ENCODE results near the gene ZNRF1. TPM values are rescaled to one million over a fixed set of nuclear protein-coding genes. Genes with fewer than 3 reads are reported as not detected.

Gene ZNRF1
- polyA plus RNA-seq (2012; ENCODE audit: insufficient read length, low read depth), result 5.8 TPM

DNA sequence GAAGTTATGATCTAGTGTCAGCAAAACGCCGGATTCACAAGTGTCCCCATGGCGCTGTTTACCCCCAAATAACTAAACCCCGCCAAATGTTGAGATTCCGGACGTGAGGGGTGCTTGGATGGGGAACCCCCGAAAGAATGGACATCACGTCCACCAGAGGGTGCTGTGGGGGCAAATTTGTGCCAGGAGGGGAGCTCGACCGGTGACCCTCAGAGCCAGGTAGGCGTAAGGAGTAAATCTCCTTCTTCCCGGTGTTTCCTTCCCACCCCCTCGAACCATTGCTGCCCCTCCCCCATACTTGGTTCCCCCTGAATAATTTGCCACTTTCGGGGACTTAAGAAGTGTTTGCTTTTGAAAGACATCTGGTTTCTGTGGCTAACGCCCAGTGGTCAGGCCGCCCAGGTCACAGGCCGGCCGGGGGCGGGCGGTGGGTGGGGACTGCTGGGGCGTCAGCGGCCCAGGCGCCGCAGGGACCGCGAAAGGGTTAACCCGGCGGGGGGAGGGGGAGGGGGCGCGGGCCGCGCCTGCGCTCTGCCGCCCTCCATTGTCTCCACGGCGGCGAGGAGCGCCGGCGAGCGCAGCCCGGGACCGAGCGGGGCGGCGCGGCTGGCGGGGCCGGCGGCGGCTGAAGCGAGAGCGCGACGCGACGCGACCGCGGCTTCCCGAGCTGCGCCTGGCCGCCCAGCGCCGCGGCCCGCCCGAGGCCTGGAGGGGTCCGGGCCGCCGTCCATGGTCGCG is at the start of gene ZNRF1:
ZNRF1 (plus strand) TSS at position 544 of the 738 bp plus-strand sequence. CDS start 648 bp downstream, outside the sequence.
- TF ChIP-seq TAF1 (IDR thresholded peaks at IDR 0.05; ENCODE audit: borderline replicate concordance, insufficient read depth, low read length) (no peak; the same call in 1 of the 2 replicates), POLR2AphosphoS5 (IDR thresholded peaks at IDR 0.05; ENCODE audit: low read depth, low read length) (no peak), SIN3A (IDR thresholded peaks at IDR 0.05; ENCODE audit: borderline replicate concordance, insufficient read depth, low read length) (no peak)
- TF ChIP-seq, protein P1, sequence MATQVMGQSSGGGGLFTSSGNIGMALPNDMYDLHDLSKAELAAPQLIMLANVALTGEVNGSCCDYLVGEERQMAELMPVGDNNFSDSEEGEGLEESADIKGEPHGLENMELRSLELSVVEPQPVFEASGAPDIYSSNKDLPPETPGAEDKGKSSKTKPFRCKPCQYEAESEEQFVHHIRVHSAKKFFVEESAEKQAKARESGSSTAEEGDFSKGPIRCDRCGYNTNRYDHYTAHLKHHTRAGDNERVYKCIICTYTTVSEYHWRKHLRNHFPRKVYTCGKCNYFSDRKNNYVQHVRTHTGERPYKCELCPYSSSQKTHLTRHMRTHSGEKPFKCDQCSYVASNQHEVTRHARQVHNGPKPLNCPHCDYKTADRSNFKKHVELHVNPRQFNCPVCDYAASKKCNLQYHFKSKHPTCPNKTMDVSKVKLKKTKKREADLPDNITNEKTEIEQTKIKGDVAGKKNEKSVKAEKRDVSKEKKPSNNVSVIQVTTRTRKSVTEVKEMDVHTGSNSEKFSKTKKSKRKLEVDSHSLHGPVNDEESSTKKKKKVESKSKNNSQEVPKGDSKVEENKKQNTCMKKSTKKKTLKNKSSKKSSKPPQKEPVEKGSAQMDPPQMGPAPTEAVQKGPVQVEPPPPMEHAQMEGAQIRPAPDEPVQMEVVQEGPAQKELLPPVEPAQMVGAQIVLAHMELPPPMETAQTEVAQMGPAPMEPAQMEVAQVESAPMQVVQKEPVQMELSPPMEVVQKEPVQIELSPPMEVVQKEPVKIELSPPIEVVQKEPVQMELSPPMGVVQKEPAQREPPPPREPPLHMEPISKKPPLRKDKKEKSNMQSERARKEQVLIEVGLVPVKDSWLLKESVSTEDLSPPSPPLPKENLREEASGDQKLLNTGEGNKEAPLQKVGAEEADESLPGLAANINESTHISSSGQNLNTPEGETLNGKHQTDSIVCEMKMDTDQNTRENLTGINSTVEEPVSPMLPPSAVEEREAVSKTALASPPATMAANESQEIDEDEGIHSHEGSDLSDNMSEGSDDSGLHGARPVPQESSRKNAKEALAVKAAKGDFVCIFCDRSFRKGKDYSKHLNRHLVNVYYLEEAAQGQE (IDR thresholded peaks at IDR 0.05; ENCODE audit: insufficient read depth in 1 of 2, low read depth in 2 of 2, low read length in 2 of 2), result no peak

DNA sequence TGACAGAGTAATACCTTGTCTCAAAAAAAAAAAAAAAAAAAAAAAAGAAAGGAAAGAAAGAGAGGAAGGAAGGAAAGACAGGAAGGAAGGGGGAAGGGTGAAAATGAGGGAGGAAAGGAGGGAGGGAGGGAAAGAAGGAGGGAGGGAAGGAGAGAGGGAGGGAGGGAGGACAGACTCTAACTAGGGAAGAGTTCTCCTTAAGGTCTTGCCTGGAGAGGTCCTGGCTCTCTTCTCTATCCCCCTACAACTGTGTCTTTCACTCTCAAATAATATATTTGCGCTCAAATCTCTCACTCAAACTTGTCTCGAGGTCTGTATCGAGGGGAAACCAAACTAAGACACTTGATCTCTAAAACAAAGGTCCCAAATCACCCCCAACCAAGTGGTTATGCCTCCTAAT is 49.5 kb upstream of the ZNRF1 start:
- TF ChIP-seq FOXP2 (optimal IDR thresholded peaks at IDR 0.05; ENCODE audit: borderline replicate concordance, extremely low read depth, extremely low read length, insufficient read depth), result no peak
- TF ChIP-seq TAF1 (IDR thresholded peaks at IDR 0.05; ENCODE audit: borderline replicate concordance, insufficient read depth, low read length), result no peak
- TF ChIP-seq, protein P1 (IDR thresholded peaks at IDR 0.05; ENCODE audit: insufficient read depth in 1 of 2, low read depth in 2 of 2, low read length in 2 of 2), result no peak
- TF ChIP-seq SIN3A (IDR thresholded peaks at IDR 0.05; ENCODE audit: borderline replicate concordance, insufficient read depth, low read length), result no peak
- no peak for TF ChIP-seq POLR2AphosphoS5 (IDR thresholded peaks at IDR 0.05; ENCODE audit: low read depth, low read length)

DNA sequence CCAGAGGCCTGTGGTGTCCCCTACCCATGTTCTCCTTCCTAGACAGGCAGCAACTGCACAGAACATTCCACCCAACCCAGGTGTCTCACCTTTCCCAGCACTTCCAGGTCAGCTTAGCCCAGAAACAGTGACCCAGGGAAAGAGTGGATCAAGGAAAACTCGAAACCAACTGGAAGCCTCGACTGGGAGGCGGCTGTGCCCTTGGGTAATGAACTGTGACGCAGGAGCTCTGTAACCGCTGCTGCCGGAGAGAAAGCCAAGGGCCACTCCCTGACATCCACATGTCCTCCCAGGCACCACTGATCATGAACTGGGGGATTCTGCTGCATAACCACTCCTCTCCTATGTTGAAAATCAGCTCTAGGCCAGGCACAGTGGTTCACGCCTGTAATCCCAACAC is 48.3 kb upstream of the ZNRF1 start:
- TF ChIP-seq SIN3A (IDR thresholded peaks at IDR 0.05; ENCODE audit: borderline replicate concordance, insufficient read depth, low read length) (no peak), FOXP2 (optimal IDR thresholded peaks at IDR 0.05; ENCODE audit: borderline replicate concordance, extremely low read depth, extremely low read length, insufficient read depth) (no peak), POLR2AphosphoS5 (IDR thresholded peaks at IDR 0.05; ENCODE audit: low read depth, low read length) (no peak), TAF1 (IDR thresholded peaks at IDR 0.05; ENCODE audit: borderline replicate concordance, insufficient read depth, low read length) (no peak)

DNA sequence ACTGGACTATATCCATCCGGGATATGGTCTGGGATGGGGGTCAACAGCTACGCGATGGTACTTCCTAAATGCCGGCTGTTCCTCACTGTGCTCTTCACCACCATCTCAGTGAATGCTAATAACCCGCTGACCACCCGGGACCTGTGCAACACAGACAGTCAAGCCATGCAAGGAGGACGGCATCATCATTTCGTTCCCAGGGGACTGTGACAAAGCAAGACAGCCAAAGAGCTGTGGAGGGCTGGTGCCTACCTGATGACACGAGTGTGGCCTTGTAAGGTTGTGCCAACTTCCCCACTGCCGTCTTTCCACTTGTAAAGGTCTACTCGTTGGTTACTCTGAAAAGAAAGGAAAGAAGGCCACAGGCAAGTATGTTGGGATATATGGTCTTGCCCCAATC is 47.6 kb upstream of the ZNRF1 start:
- no peak for TF ChIP-seq SIN3A (IDR thresholded peaks at IDR 0.05; ENCODE audit: borderline replicate concordance, insufficient read depth, low read length)
- no peak for TF ChIP-seq POLR2AphosphoS5 (IDR thresholded peaks at IDR 0.05; ENCODE audit: low read depth, low read length)
- no peak for TF ChIP-seq FOXP2 (optimal IDR thresholded peaks at IDR 0.05; ENCODE audit: borderline replicate concordance, extremely low read depth, extremely low read length, insufficient read depth)
- no peak for TF ChIP-seq TAF1 (IDR thresholded peaks at IDR 0.05; ENCODE audit: borderline replicate concordance, insufficient read depth, low read length)

DNA sequence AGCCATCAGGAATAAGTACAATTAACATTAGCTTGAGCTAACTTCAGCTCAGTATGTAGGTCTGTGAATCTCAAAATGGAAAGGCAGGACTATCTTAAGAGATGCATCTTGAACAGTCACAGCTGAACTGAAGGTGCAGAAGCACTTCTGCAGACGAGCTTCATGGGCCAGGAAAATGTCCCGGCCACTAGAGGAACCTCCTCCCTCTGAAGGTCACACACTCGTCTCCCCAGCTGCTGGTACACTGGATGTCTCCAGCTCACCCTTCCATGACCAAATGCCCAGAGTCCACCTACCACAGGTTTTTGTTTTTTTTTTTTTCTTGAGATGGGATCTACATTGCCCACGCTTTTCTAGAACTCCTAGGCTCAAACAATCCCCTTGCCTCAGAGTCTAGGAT is 47.1 kb upstream of the ZNRF1 start:
- no peak for TF ChIP-seq SIN3A (IDR thresholded peaks at IDR 0.05; ENCODE audit: borderline replicate concordance, insufficient read depth, low read length)
- TF ChIP-seq FOXP2 (optimal IDR thresholded peaks at IDR 0.05; ENCODE audit: borderline replicate concordance, extremely low read depth, extremely low read length, insufficient read depth), result no peak
- no peak for TF ChIP-seq TAF1 (IDR thresholded peaks at IDR 0.05; ENCODE audit: borderline replicate concordance, insufficient read depth, low read length)
- no peak for TF ChIP-seq POLR2AphosphoS5 (IDR thresholded peaks at IDR 0.05; ENCODE audit: low read depth, low read length)
- TF ChIP-seq, protein P1 (IDR thresholded peaks at IDR 0.05; ENCODE audit: insufficient read depth in 1 of 2, low read depth in 2 of 2, low read length in 2 of 2), result no peak

DNA sequence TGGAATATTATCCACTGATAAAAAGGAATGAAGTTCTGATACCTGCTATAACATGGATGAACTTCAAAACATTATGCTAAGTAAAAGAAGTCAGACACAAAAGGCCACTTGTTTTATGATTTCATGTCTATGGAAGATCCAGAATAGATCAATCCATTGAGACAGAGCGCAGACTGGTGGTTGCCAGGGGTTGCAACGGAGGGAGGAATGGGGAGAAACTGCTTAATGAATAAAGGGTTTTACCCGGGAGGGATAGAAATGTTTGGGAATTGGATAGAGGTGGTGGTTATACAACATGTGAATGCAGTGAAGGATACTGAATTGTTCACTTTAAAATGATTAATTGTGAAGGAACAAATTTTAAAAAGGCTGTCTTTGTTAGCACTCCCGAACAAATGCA is 44.1 kb upstream of the ZNRF1 start:
- no peak for TF ChIP-seq SIN3A (IDR thresholded peaks at IDR 0.05; ENCODE audit: borderline replicate concordance, insufficient read depth, low read length)
- TF ChIP-seq TAF1 (IDR thresholded peaks at IDR 0.05; ENCODE audit: borderline replicate concordance, insufficient read depth, low read length), result no peak
- TF ChIP-seq POLR2AphosphoS5 (IDR thresholded peaks at IDR 0.05; ENCODE audit: low read depth, low read length), result no peak
- TF ChIP-seq, protein P1 (IDR thresholded peaks at IDR 0.05; ENCODE audit: insufficient read depth in 1 of 2, low read depth in 2 of 2, low read length in 2 of 2), result no peak
- TF ChIP-seq FOXP2 (optimal IDR thresholded peaks at IDR 0.05; ENCODE audit: borderline replicate concordance, extremely low read depth, extremely low read length, insufficient read depth), result no peak

All from PFSK-1 (cell line).